ES-I3 (cell line): ENCODE data around the gene PRDX6.

Source experiments
- H3K36me3 ChIP-seq: 2 replicates; pipeline ENCODE4 v1.6.1; 2013; ENCODE audit warnings: mild to moderate bottlenecking, low read length, control low read depth, moderate library complexity; ENCODE audit not compliant: insufficient read depth
- H3K4me1 ChIP-seq: 2 replicates; pipeline ENCODE4 v1.6.1; 2013; ENCODE audit warnings: mild to moderate bottlenecking, control low read depth, low read length; ENCODE audit not compliant: insufficient read depth
- H3K9ac ChIP-seq: 2 replicates; pipeline ENCODE4 v1.6.1; 2013; ENCODE audit warnings: low read depth, mild to moderate bottlenecking, low read length, moderate library complexity
- H3K9me3 ChIP-seq: 2 replicates; pipeline ENCODE4 v1.6.1; 2013; ENCODE audit warnings: mild to moderate bottlenecking, low read length, moderate library complexity; ENCODE audit not compliant: control insufficient read depth, insufficient read depth

PRDX6 gene

GRCh38 chr1:173477286-173478093 lies at the start of gene PRDX6:
Gene PRDX6, plus strand, starts transcription at chr1:173477335. Its CDS starts 63 bp downstream, at chr1:173477398.
- Histone ChIP-seq H3K9me3 (0 out of 2 replicates have a peak, but pooled peaks cover 4% of the 10 kb centered on the region), H3K36me3 (peaks cover 19% of the 10 kb centered on the region), H3K9ac (peak within 1 kb of the TSS; percentile 74), H3K4me1 (peaks cover 18% of the 10 kb centered on the region)

- Histone ChIP-seq H3K4me1 (peaks cover 28% of the 10 kb centered on the region), H3K36me3 (no peaks in the 10 kb centered on the region), H3K9me3 (no peaks in the 10 kb centered on the region), H3K9ac (peak overlapping the region; percentile 17; the same call in 1 of the 2 replicates)
Observed at GRCh38 chr1:173429471-173430402, 47.4 kb upstream of the PRDX6 start.

DNA sequence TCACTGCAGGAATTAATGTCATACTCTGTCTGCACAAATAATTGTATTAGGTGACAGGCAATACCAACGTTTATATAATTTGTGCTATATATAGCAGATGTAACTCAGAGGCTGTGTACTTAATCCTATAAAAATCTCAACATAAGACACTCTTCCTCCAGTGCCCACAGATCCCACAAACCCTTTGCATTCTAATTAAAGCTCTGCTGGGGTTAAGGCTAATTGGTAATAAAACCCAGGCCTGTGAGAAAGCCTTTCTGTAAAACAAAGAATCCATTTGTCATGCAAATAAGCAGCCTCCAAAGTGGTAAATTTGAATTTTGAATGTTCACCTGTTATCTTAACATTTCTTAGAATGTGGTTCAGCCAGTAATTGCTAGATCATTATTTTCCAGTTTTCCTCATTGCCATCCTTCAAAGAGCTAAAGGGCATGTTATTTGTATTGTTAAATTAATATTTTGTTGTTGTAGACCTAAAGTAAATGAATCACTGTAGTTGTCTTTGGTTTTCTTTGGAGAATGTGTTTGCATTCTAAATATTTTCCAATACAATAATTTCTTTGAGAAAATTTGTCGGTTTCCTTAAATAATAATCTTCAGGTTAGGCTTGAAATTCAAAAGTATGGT lies 46.3 kb upstream of the PRDX6 start:
- Histone ChIP-seq H3K9ac (no peak overlapping the region), H3K9me3 (no peaks in the 10 kb centered on the region), H3K4me1 (peaks cover 28% of the 10 kb centered on the region), H3K36me3 (no peaks in the 10 kb centered on the region)

- Histone ChIP-seq H3K9ac (no peak overlapping the region), H3K4me1 (peaks cover 28% of the 10 kb centered on the region)
Observed at GRCh38 chr1:173431304-173432045, 45.7 kb upstream of the PRDX6 start.

GRCh38 chr1:173432331-173432730 lies 44.8 kb upstream of the PRDX6 start:
- no peak overlapping the region for H3K9ac ChIP-seq
- peaks cover 28% of the 10 kb centered on the region for H3K4me1 ChIP-seq
- H3K9me3 ChIP-seq: no peaks in the 10 kb centered on the region
- no peaks in the 10 kb centered on the region for H3K36me3 ChIP-seq

More at GRCh38 chr1:173431304-173432045, 45.7 kb upstream of the PRDX6 start:
- Histone ChIP-seq H3K9me3 (no peaks in the 10 kb centered on the region), H3K36me3 (no peaks in the 10 kb centered on the region)

- Histone ChIP-seq H3K4me1 (peaks cover 29% of the 10 kb centered on the region), H3K9me3 (no peaks in the 10 kb centered on the region), H3K36me3 (no peaks in the 10 kb centered on the region; the same call in 1 of the 2 replicates), H3K9ac (no peak overlapping the region)
Observed at GRCh38 chr1:173433751-173434326, 43.3 kb upstream of the PRDX6 start.

- H3K4me1 ChIP-seq: peaks cover 6% of the 10 kb centered on the region; the same call in 1 of the 2 replicates
- no peak overlapping the region for H3K9ac ChIP-seq
- no peaks in the 10 kb centered on the region; the same call in 1 of the 2 replicates for H3K36me3 ChIP-seq
- H3K9me3 ChIP-seq: no peaks in the 10 kb centered on the region
Observed at GRCh38 chr1:173436841-173437428, 40.2 kb upstream of the PRDX6 start.

GRCh38 chr1:173438675-173439074 lies 38.5 kb upstream of the PRDX6 start:
- Histone ChIP-seq H3K4me1 (0 out of 2 replicates have a peak, but pooled peaks cover 5% of the 10 kb centered on the region), H3K9ac (no peak overlapping the region), H3K36me3 (no peaks in the 10 kb centered on the region; the same call in 1 of the 2 replicates), H3K9me3 (0 out of 2 replicates have a peak, but pooled peaks cover 3% of the 10 kb centered on the region)

DNA sequence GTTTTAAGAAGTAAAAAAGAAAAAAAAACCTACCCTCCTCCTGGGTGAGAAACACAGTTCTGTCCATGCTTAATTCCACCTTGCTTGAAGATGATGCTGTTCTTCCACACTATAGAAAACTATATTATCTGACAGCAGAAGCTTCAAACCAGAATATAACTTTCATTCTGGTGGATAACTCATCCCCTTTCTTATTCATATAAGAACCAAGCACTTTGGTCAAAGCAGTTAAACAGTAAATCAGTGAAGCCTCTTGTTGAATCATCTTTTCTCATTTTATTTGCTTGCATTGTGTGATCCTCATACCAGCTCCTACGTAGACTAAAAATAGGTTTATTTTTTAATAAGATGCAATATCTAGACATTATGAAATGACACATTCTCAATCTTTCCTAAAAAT lies 36.7 kb upstream of the PRDX6 start:
- Histone ChIP-seq H3K36me3 (no peaks in the 10 kb centered on the region; the same call in 1 of the 2 replicates), H3K9me3 (0 out of 2 replicates have a peak, but pooled peaks cover 3% of the 10 kb centered on the region), H3K4me1 (peaks cover 5% of the 10 kb centered on the region; the same call in 1 of the 2 replicates), H3K9ac (no peak overlapping the region)

GRCh38 chr1:173444757-173445156 lies 32.4 kb upstream of the PRDX6 start:
- no peak overlapping the region for H3K9ac ChIP-seq
- no peaks in the 10 kb centered on the region; the same call in 1 of the 2 replicates for H3K4me1 ChIP-seq
- H3K9me3 ChIP-seq: peaks cover 19% of the 10 kb centered on the region
- no peaks in the 10 kb centered on the region for H3K36me3 ChIP-seq

DNA sequence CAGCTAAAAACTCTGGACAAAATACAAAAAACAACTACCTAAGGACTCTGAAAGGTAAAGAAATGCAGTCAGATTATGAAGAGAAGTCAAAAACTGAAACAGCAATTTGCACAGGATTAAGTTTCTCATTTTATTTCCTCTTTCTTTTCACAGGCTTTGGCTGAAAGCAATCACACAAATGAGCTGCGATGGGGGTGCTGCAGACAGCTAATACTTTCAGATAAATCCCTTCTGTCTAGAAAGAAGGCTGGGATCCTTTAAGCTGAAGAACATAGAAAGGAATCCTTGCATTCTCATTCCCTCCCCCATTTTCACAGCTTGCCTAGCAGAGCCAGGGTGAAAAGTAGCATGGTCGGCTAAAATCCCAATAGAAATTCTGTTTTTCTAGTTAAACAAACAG lies 32.0 kb upstream of the PRDX6 start:
- Histone ChIP-seq H3K9me3 (peaks cover 19% of the 10 kb centered on the region), H3K4me1 (no peaks in the 10 kb centered on the region; the same call in 1 of the 2 replicates), H3K36me3 (no peaks in the 10 kb centered on the region), H3K9ac (no peak overlapping the region)

- Histone ChIP-seq H3K4me1 (no peaks in the 10 kb centered on the region; the same call in 1 of the 2 replicates), H3K9ac (no peak overlapping the region)
Observed at GRCh38 chr1:173445656-173446055, 31.5 kb upstream of the PRDX6 start.

GRCh38 chr1:173447224-173447623 lies 29.9 kb upstream of the PRDX6 start:
- H3K4me1 ChIP-seq: no peaks in the 10 kb centered on the region; the same call in 1 of the 2 replicates
- H3K9ac ChIP-seq: no peak overlapping the region
- H3K9me3 ChIP-seq: peaks cover 19% of the 10 kb centered on the region
- no peaks in the 10 kb centered on the region for H3K36me3 ChIP-seq

More at GRCh38 chr1:173445656-173446055, 31.5 kb upstream of the PRDX6 start:
- Histone ChIP-seq H3K36me3 (no peaks in the 10 kb centered on the region), H3K9me3 (peaks cover 19% of the 10 kb centered on the region)
